T-helper 2 cell (primary cell): ENCODE data around the gene OR1J1.

Experiments used
- DNase-seq, 5 experiments: peaks; one replicate each; pipeline versions ENCODE4 v3.0.0 to v3.0.0-alpha.2; 2012 to 2022

Gene OR1J1

DNA sequence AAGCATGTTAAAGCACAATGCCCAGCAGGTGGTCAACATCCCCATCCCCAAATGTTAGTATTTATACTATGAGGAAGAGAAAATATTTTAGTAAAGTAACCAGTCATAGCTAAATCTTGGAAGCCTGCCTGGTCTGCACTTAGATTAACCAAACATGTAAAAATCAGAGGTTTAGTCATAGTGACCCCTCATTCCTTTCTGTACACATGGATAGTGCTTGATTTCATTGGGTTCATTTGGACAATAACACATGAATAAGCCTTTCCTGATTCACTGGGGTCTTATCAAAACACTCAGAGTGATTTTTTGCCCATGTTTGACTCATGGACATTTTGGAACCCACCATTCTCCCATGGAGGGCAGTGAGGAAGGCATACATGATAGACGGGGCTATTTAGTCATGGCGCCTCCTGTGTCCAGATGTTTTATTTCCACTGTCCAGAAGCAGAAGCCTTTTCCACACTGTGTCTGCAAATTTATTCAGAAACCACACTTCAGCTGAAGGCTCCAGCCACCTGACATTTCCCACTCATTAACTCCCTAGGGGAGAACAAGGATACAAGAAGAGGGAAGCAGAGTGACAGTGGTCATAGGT lies 32.5 kb downstream of the OR1J1 start:
- DNase-seq, result no peak

DNA sequence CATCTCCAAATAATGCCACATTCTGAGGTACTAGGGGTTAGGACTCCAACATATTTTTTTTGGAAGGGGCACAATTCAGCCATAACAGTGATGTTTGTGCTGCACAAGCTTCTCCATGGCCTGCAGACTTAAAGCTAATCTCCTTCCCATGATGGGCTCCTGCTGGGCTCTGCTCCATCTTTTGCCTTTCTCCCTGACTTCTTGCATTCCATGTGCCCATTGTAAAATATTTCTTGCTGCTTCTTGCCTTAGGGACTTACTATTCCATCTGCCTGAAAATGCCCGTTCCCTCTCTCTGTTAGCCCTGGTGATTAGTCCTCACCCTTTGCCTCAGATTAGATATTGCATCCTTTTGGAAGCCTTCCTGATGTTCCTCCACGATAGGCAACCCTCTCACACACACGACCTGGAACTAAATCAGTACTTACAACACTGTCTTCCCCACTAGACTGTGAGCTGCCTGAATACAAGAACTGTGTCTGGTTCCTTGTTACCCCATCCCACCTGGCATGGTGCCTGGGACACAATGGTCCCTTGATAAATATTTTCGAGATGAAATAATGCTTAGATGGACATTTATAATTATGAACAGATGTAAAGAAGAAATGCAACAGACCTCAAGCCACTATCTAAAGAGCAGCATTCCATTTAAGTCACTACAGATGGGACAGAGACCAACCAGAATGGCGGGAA lies 33.5 kb downstream of the OR1J1 start:
- DNase-seq, result no peak

DNA sequence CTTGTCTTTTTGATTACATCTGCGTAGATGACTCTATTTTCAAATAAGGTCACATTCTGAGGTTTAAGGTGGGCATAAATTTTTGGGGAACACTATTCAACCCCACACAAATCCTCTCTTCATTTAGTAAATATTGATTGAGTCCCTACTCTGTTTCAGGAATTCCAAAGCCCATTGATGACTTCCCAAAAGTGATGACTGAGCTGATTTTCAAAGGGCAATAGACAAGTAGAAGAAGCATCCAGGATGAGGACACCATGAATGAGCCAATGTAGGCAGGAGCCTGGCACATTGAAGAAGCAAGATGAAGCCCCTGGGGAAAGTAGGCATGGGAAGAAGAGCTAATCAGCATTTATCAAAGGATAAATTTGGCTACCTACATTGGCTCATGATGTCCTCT lies 35.2 kb downstream of the OR1J1 start:
- no peak for DNase-seq
